Activated T-cell treated with anti-CD3 and anti-CD28 coated beads for 1 hour (primary cell): ENCODE results near the gene KCNQ1.

ENCODE experiments used
- DNase-seq: peaks from one replicate; pipeline ENCODE4 v3.0.0-alpha.2; 2020; ENCODE audit warnings: low read depth

The KCNQ1 gene

DNA sequence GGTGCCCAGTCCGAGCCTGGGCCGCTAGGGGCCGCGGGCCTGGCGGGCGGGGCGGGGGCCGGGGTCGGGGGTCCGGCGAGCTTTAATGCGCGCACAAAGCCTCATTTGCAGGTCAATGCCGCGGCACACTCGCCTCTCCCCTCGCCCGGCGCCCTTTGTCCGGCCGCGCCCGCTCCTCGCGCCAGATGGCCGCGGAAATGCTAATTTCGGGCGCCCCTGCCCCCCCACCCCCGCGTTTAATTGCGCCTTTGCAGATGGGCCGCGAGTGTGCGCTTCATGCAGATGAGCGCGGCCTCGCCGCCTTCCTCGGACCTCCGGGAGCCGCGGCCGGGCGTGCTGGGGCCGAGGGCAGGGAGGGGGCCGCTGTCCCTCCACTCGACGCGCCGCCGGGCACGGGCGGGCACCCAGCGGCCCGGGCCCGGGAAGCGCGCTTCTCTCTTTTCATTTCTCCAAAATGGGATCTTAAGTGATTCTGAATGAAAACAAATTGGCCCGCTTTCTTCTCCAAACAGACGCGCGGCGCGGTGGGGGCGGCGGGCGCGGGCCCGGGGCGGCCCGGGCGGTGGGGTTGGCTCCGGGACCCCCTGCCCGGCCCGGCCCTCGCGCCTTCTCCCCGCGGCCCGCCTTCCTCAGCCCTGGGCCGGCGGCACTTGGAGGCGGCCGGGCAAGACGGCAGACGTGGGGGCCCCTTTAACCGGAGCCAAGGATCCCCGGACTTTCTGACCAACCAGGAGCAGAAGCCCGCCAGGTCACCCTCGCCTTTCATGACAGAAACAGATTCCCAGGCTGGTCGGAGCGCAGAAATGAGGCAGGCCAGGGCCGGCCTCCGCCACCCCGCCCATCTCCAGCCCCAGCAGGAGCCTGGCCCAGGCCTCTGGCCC lies 417.8 kb downstream of the KCNQ1 start:
- no peak for DNase-seq

DNA sequence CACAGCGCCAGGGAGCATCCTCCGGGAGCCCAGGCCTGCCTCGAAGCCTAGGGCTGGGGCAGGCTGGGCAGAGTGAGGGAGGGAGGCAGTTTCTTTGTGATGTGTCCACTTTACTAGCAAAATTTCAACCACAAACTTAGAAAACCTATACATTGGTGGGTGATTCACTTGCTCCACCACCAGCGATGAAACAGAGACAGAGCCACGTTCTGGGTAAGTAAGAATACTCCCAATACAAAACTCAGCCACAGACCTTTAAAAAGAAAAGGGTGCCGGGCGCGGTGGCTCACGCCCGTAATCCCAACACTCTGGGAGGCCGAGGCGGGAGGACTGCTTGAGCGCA lies 418.4 kb downstream of the KCNQ1 start:
- no peak for DNase-seq

DNA sequence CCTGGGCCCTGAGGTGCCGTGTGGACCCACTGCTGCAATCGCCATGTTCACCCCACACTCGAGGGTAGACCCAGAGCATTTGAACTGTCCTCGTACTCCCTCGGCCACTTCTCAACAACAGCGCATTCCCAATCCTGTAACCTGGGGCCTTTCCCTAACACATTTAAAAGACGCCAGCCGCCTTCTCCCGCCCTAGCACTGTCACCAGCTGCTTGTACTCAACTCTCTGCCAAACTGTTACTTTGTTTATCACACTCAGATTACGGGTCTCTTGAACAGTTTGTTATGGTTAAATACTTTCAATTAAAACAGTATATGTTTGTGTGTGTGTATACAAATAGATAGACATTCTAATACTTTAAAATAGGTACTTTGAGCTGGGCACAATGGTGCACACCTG lies 420.1 kb downstream of the KCNQ1 start:
- DNase-seq: no peak

DNA sequence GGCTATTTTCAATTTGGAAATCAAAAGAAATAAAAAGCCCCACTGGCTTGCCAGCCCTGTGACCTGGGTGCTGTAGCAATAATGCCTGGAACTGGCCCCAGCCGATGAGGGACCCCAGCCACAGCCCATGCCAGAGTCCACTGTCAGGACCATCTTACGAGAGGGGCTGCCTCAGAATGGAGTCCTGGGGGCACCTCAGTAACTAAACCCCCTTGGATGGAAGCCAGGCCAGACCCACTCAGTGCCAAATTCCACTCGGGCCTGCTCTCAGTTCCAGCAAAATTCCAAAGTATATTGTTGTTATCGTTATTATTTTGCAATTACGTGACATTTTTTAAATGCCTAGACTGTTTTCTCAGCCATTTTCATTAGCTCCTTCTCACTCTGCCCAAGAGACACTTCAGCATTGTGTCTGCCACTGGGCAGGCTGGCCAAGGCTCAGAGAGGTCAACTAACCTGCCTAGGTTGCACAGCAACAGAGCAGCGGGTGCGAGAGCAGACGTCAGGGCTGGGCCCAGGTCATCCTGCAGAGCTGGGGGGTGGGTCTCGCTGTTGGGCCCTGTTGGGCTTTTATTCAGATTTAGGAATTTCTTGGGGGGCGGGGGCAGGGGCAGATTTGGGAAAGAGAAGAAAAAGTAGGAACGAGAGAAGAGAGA lies 421.2 kb downstream of the KCNQ1 start:
- no peak for DNase-seq

DNA sequence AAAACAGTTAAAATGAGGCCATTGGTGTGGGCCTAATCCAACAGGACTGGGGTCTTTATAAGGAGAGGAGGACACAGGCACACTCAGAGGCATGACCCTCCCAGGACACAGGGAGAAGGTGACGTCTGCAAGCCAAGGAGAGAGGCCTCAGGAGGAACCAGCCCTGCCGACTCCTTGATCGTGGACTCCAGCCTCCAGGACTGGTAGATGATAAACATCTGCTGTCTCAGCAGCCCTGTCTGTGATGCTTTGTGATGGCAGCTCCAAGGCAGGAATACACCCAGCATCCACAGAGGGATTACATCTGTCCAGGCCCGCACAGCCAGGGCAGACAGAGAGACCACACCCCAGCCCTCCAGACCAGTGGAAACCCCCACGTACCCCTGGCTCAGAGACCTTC lies 422.3 kb downstream of the KCNQ1 start:
- no peak for DNase-seq

DNA sequence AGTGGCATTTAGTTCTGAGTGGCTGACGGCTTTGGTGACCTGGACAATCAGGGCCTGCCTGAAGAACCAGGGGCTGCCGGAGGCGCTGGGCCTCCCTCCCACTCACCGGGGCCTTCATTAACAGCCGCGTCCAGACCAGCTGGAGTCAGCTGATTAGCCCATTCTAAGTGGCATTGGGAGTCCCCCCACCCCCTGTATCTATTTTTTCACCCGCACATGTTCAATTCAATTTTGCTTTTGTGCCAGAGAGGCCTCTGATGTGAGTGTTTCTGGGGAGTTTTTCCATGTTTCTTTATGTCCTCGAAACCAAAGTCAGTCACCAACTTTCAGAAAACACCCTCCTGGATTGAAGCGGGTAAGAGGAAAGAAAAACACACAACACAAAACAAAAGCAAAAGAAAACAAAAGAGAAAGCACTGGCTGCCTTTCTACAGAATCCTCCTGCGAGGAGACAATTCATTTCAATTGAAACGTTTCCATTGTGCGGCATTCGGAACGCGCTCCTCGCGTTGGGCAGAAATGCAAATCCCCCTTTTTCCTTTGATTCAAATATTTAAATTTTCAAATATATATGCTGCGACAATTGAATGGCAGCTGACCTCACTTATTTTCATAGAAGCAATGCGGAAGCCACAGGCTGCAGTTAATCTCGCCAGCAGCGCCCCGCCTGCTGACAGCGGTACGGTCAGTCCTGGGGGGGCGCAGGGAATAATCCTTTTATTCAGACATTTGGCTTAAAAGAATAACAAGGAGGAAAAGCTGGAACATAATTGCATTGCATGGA lies 423.1 kb downstream of the KCNQ1 start:
- DNase-seq: no peak

DNA sequence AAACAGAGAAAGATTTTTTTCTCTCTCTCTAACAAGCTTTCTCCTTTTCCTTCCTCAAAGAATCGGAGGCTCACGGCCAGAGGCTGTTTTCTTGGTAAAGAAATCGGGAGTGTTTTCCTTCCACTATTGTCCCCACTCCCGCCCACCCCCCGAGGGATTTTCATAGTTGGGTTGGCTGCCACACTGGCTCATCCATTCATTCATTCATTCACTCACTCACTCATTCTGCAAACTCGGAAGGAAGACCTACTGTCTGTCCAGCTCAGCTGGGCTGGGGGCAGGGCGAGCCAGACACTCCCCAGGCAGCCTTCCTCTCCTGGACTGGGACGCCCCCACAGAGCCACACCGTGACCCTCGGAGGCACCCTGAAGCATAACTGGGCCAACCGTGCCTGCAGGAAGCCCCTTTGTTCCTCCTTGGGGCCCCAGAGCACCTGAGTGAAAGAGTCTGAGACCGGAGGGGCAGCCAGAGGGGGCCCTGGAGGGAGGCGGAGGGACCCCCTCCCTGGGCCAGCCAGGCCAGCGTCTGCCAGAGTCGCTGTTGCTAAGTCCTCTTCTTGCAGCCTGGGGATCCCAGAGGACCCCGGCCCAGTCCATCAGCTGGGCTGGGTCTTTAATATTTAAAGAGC lies 423.8 kb downstream of the KCNQ1 start:
- no peak for DNase-seq

DNA sequence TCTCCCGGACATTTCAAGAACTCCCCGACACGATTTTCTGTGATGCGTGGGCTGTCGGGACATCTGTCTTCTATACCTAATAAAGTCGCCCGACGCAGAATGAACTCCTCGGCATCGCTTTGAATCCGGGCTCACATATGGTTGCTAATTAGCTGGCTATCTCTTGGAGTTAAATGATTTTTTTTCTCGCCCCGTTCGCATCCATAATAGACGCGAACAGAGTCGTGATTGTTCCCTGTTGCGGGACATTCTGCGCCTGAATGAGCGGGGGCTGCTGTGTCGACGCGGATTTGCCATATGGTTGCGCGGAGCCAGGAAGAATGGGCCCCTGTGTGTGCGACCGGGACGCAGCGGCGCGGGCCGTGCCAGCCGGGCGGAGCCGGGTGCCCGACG lies 424.3 kb downstream of the KCNQ1 start:
- no peak for DNase-seq

DNA sequence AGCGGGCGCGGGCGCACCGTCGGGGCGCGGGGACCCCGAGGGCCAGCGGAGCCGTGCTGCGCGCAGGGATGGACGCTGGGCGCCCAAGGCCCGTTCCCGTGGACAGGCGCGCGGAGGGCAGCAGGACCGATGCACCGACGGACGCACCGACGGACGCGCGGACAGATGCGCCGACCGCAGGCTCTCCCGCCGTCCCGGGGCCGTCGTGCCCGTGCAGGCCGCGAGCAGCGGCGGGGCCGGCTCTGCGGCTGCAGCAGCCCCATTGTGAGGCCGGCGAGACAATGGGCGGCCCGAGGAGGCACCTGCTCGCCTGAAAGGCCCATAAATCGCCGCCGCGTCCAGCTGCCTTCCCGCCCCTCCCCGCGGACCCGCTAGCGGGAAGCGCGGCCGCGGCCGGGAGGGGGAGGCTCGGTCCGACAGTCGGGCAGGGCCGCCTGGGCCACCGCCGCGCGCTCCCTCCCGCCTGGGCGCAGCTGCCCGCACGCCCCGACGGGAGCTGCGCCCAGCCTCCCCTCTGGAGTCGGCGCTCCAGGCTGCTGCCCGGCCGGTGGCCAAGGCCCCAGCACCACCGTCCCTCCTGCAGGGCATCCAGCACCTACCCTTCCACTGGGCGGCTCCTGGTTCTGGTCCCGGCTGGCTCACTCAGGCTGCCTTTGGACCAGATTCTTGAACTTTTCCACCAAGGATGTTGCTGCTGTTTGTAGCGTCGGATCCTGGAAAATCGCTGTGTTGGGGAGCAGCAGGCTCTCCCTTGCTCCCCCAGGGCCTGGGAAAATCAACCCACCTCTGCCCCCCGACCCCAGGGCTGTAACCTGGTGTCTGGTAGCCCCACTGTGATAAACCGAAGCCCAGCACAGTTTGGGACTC lies 425.0 kb downstream of the KCNQ1 start:
- no peak for DNase-seq

DNA sequence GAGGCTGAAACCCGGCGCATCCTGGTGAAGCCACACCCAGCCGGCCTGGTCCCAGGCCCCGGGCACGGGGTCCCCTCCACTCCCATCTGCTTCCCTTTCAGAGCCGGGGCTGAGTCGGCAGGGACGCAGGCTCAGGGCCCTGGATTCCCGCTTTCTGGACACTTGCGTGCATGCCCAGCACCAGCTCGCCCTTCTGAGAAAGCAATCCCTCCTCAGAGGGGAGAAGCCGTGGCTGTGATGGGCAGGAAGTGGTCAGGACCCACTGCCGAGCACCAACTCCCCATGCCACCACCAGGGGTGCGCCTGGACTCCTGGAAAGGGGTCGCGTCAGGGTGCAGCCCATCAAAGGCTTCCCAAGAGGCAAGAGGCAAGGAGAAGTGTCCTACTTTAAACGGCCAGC lies 425.7 kb downstream of the KCNQ1 start:
- DNase-seq: no peak

DNA sequence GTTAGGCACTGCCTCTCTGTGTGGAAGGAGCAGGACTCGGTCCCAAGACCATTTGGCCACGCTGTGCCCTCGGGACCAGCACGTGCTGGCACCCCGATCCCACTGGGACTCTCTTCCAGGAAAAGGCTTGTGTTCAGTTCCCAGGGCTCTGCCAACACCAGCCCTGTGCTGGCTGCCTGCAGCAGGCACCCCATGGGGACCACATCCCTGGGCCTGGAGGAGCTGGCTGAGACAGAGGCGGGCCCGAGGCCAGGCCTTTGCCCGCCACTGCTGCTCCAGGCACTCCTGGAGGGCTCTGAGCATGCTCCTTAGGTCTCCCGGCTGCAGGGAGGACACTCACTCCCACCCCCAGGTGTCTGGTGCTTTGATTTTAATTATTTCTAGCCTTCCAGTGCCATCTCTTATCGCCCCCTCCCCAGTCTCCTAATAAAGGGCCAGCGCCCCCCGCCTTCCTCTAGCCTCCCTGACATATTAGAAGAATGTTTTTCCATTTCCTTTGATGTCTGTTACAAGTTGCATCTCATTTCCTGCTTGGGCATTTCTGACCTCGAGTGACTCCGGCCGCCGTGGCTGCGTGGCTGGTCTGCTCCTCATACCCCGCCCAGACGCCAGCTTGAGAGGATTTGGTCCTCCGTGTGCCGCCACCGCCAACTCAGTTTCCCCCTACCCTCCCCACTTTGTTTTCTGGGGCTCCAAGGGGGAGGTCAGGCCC lies 426.3 kb downstream of the KCNQ1 start:
- no peak for DNase-seq

DNA sequence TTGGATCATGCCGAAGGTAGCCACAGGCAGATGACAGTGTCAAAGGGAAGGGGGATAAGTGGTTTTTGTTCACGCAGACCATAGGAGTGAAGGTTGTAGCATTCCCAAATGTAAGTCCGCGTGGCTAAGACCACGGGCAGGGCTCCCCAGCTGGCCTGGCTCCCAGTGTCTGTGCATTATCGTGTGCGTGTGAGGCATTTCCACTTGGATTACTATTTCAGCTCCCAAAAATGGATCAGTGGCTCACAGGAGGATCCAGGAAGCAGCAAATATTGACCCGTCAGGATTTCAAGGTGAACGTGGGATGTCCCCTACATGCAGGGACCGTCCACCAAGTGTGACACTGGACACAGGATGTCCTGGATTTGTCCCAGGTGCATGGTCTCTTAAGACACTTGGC lies 430.2 kb downstream of the KCNQ1 start:
- no peak for DNase-seq

DNA sequence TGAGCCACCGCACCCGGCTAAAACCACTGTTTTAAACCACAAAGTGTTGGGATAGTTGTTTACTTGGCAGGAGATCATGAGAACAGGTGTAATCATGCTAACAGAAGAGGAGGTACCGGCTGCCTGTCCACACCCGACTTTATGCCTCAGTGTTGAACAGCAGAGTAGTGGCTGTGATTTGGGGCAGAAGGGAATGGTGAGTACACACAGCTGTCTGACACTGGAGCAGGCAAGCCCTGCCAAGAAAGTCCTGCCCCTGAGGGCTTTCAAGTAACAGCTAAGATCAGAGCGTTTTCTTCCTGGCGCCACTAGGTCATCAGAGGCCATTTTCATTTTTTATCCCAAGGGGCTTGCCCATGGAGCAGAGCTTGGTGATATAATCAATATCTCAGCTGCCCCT lies 432.7 kb downstream of the KCNQ1 start:
- DNase-seq: no peak

DNA sequence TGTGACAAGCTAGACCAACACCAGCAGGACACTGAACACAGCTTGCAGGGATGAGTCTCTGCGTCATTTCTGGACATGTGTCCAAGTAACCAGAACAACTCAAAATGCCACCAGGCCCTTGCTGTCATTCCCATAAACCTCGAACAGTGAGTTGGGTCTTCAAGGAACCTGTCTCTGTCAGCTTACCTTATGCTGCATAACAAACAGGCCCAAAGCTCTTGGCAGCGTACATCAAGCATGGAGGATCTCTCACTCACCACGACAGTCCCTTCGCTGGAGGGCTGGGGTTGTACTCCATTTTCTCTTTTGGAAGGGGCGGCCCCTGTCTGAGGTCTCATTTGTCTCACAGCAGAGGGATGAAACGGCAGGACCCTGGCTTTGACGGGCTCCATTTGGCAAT lies 434.0 kb downstream of the KCNQ1 start:
- no peak for DNase-seq

DNA sequence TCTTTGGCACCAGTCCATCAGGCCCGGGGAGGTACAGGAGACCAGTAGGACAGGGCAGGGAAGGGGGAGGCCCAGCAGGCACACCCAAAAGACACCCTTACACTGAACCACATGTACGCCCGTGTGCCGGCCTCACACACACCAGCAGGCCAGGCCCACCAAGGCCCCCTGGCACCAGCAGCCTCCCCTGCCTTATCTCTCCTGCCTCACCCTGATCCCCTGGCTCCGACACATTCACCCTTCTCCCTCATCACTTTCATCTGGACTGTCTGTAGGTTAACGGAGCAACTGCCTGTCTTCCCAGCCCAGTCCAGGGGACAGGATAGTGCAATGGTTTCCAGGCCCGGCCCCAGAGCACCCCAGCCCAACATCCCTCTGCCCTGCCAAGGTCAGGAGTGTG lies 435.8 kb downstream of the KCNQ1 start:
- no peak for DNase-seq

DNA sequence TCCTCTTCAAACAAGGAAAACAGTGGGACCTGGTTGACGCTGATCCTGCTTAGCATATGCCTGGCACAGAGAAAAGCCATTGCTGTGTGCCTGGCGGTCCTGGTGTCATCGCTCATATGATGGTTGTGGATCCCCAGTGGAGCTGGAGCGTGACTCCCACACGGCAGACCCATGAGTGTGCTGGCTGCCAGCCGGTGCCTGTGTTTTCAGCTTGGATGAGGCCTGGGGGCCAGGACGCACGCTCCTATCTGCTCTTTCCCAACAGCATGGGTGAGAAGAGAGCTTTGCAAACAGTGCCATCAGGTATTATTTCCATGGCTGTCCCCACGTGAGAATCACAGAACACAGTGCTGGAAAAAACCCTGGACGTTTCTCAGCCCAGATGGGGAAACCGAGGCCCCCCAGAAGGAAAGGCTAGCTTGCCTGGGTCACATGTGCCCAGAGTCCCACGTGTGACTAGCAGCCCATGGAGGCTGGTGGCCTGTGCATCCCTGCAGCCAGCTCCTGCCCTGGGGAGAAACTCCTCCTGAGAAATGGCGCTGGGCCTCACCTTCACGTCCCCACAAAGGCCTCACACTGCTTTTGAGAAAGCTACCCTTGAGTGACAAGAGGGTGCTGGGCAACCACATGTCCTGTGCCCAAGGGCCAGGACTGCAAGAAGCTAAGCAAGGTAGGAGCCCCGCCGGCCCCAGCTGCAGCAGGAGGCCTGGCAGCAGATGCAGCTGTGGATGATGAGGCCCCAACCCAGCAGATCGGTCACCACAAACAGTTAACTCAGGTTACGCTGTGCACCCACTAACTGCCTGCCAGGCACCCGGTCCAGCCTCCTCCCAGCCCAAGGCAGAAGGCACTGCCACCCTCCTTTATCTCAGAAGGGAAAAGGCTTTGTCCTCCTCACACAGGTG lies 436.5 kb downstream of the KCNQ1 start:
- no peak for DNase-seq

DNA sequence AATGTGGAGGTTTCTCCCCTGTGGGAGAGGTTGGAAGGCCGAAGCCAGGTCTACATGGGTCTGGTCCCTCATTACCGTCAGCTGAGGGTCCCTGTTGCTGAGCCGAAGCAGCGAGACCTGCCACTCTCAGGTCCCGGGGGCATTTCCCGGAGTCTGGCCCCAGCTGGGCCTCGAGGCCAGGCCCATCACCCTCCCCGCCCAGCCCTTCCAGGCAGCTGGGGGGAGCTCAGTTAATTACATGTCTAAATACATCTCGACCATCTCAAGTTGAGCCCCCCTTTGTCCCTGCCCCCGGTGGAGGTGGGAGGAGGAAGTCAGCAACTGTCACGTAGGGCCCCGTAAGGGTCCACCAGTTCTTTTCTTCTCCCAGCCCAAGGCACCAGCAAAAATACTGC lies 437.2 kb downstream of the KCNQ1 start:
- no peak for DNase-seq

DNA sequence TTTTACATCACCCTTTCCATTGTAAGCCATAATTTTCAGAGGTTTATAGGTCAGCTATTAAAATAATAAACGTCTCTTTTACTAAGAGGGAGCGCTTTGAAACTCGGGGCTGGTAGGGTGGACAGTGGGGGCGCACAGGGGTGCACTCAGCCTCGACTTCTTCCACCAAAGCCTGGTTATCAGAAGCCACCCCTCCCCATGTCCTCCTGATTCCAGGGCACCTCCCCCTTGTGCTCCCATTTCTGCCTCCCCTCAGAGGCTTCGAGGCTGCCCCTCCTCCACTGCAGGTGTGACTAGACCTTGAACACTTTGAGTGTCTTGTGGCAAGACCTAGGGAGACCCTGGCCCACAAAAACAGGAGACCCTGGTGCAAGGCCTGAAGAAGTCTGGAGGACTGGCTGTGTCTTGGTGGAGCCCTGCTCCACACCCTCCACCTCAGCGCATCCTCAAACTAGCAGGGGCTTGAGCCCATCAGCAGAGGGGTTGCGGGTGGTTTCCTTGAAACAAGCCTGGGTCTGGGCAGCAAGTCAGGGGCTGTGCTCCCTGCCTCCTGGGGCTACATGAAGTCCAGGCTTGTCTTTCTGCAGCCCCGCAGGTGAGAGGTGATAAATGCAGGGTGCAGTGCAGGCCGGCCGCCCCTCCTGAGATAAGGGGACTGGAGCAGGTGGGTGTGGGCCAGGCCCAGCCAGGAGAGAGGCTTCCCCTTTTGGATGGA lies 437.7 kb downstream of the KCNQ1 start:
- no peak for DNase-seq

DNA sequence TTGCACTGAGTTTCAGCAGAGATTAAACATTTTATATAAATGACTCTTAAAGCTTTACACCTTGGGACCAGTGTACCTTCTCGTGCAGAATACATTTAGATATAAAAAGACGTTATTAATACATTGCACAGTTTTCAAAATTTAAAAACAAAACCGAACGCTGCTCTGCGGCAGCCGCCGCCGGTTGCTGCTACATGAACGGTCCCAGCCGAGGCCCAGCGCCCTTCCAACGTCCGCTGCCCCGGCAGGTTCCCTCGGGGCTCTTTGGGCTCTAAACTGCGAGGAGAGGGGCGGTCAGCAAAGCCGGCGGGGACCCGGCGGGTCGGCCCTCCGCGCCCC lies 438.8 kb downstream of the KCNQ1 start:
- no peak for DNase-seq
